Thyroid gland (tissue), 4 donors: ENCODE data around the gene ANGPTL4. TPM values are rescaled to one million over a fixed set of nuclear protein-coding genes. Genes with fewer than 3 reads are reported as not detected.
A peak's percentile ranks its signal among the peaks of the same experiment; 100 is the strongest.
"Not testable (repeated sequence)": the region's sequence is repeated elsewhere in the genome, so short reads cannot be mapped to it uniquely, and the experiment has no call there.

ENCODE experiments used
- DNase-seq, 2 donors: peaks; one replicate each; pipeline ENCODE4 v3.0.0-alpha.2; 2019
- H3K27ac ChIP-seq, 3 donors: fragments of 200-600 bp; sonication (generic); 1 replicate in 2 of 3; 2 replicates in 1 of 3; pipeline ENCODE4 v1.5.1; 2016 to 2019; ENCODE audit warnings: mild to moderate bottlenecking in 1 of 3, moderate library complexity in 1 of 3
- H3K27me3 ChIP-seq: fragments of 200-600 bp; sonication (generic); one replicate; pipeline ENCODE4 v1.5.1; 2019
- H3K36me3 ChIP-seq, 2 donors: fragments of 200-600 bp; sonication (generic); one replicate each; pipeline ENCODE4 v1.5.1; 2016 to 2019
- H3K4me1 ChIP-seq, 2 donors: fragments of 200-600 bp; sonication (generic); one replicate each; pipeline ENCODE4 v1.5.1; 2017 to 2019
- H3K4me3 ChIP-seq, 3 donors: fragments of 200-600 bp; sonication (generic); replicated peaks in 1 of 3; 1 replicate in 2 of 3; 2 replicates in 1 of 3; pipeline ENCODE4 v1.5.1; 2016; ENCODE audit warnings: mild to moderate bottlenecking in 1 of 3
- H3K9me3 ChIP-seq: fragments of 200-600 bp; sonication (generic); one replicate; pipeline ENCODE4 v1.5.1; 2017
- CTCF ChIP-seq, 6 experiments: fragments of 200-600 bp in 3 of 6; fragments of 450-650 bp in 3 of 6; sonication (generic) in 3 of 6; IDR thresholded peaks; one replicate each; pipeline ENCODE4 v1.5.1; 2016 to 2019; ENCODE audit warnings: antibody characterized with exemption in 6 of 6, mild to moderate bottlenecking in 2 of 6, inconsistent platforms in 1 of 6, moderate library complexity in 1 of 6
- POLR2A ChIP-seq, 2 donors: fragments of 450-650 bp; IDR thresholded peaks; one replicate each; pipeline ENCODE4 v1.6.1; 2017; ENCODE audit warnings: antibody characterized with exemption in 2 of 2, mild to moderate bottlenecking in 2 of 2, moderate library complexity in 1 of 2
- WGBS, 2 donors: methylation state at CpG; one replicate each; pipeline ENCODE4 v1.1.5; 2017; 5-methylcytosine and 5-hydroxymethylcytosine counted together
- intact Hi-C: fragments of 100-400 bp; cut with DNase I; formaldehyde crosslinking; loops from one replicate; pipeline ENCODE4 v1.15.1; 2023
- total RNA-seq, 4 donors: library from RNA; depleted of rRNA; stranded (reverse); fragments of >200 nt; gene quantifications; one replicate each; pipeline ENCODE4 v1.2.3, GENCODE V29; 2016

The ANGPTL4 gene
- total RNA-seq, 4 donors from 2014 or later: 19.9 to 99.8 (median 46.6) TPM

- H3K4me3 ChIP-seq: no peak overlapping the region
- peaks cover 0 to 20% of the 10 kb centered on the region in 2 donors for H3K4me1 ChIP-seq
- no peak for TF ChIP-seq POLR2A (IDR thresholded peaks at IDR 0.05)
- intact Hi-C loops: loop anchor here (10.0 kb wide), 1 partner anchor 249 kb away; no protein-coding TSS in a partner anchor
- no peak overlapping the region for H3K27ac ChIP-seq
- H3K27me3 ChIP-seq: no peaks in the 10 kb centered on the region
- no peaks in the 10 kb centered on the region for H3K36me3 ChIP-seq
- WGBS, 2 donors: 27 to 40% methylated on average over 26 to 27 of the region's 27 CpGs
- no peaks in the 10 kb centered on the region for H3K9me3 ChIP-seq
- DNase-seq: peak; percentile 28 to 33
Measured at GRCh38 chr19:8336072-8336569, 27.8 kb upstream of the ANGPTL4 start.

- no peak overlapping the region for H3K4me3 ChIP-seq
- TF ChIP-seq POLR2A (IDR thresholded peaks at IDR 0.05) (no peak), CTCF (IDR thresholded peaks at IDR 0.05) (no peak)
- no peaks in the 10 kb centered on the region for H3K9me3 ChIP-seq
- intact Hi-C loops: loop anchor here (10.0 kb wide), 1 partner anchor 248 kb away; no protein-coding TSS in a partner anchor
- WGBS, 2 donors: 64 to 67% methylated on average over 8 of the region's 8 CpGs
- no peaks in the 10 kb centered on the region for H3K27me3 ChIP-seq
- H3K27ac ChIP-seq: no peak overlapping the region
- no peak for DNase-seq
- peaks cover 0 to 20% of the 10 kb centered on the region in 2 donors for H3K4me1 ChIP-seq
- H3K36me3 ChIP-seq: no peaks in the 10 kb centered on the region
Measured at GRCh38 chr19:8336660-8337059, 27.3 kb upstream of the ANGPTL4 start.

- TF ChIP-seq CTCF (IDR thresholded peaks at IDR 0.05) (no peak), POLR2A (IDR thresholded peaks at IDR 0.05) (no peak)
- H3K4me1 ChIP-seq: peaks cover 2 to 24% of the 10 kb centered on the region in 2 donors
- H3K27ac ChIP-seq: no peak overlapping the region
- H3K36me3 ChIP-seq: no peaks in the 10 kb centered on the region
- DNase-seq: no peak
- no peaks in the 10 kb centered on the region for H3K9me3 ChIP-seq
- no peak overlapping the region for H3K4me3 ChIP-seq
- 72 to 78% methylated on average over 7 of the region's 7 CpGs for WGBS, 2 donors
- no peaks in the 10 kb centered on the region for H3K27me3 ChIP-seq
- intact Hi-C loops: loop anchor here (10.0 kb wide), 1 partner anchor 247 kb away; no protein-coding TSS in a partner anchor
Measured at GRCh38 chr19:8337728-8338127, 26.2 kb upstream of the ANGPTL4 start.

- H3K27me3 ChIP-seq: no peaks in the 10 kb centered on the region
Measured at GRCh38 chr19:8338835-8339234, 25.1 kb upstream of the ANGPTL4 start.

GRCh38 chr19:8340341-8341096 lies 23.4 kb upstream of the ANGPTL4 start:
- Histone ChIP-seq H3K27ac (peak overlapping the region in 1 of 3 donors; percentile 73), H3K4me3 (no peak overlapping the region), H3K36me3 (no peaks in the 10 kb centered on the region), H3K9me3 (no peaks in the 10 kb centered on the region), H3K27me3 (no peaks in the 10 kb centered on the region), H3K4me1 (peaks cover 6 to 8% of the 10 kb centered on the region in 2 donors)
- 46 to 56% methylated on average over 15 of the region's 15 CpGs for WGBS, 2 donors
- TF ChIP-seq POLR2A (IDR thresholded peaks at IDR 0.05): no peak
- peak in 1 of 6 experiments; percentile 11 for TF ChIP-seq CTCF (IDR thresholded peaks at IDR 0.05)
- peak; percentile 32 to 40 for DNase-seq
- intact Hi-C loops: loop anchor here (10.0 kb wide), 1 partner anchor 104 kb away; the partner anchor contains the start of gene HNRNPM

More at GRCh38 chr19:8338835-8339234, 25.1 kb upstream of the ANGPTL4 start:
- peaks cover 8 to 16% of the 10 kb centered on the region in 2 donors for H3K4me1 ChIP-seq
- H3K4me3 ChIP-seq: no peak overlapping the region
- DNase-seq: no peak
- TF ChIP-seq CTCF (IDR thresholded peaks at IDR 0.05): no peak
- TF ChIP-seq POLR2A (IDR thresholded peaks at IDR 0.05): no peak
- H3K36me3 ChIP-seq: no peaks in the 10 kb centered on the region
- no peak overlapping the region for H3K27ac ChIP-seq
- WGBS, 2 donors: 49 to 59% methylated on average over 6 of the region's 6 CpGs
- no peaks in the 10 kb centered on the region for H3K9me3 ChIP-seq
- intact Hi-C loops: loop anchor here (10.0 kb wide), 1 partner anchor 246 kb away; no protein-coding TSS in a partner anchor

GRCh38 chr19:8341504-8341903 lies 22.5 kb upstream of the ANGPTL4 start:
- WGBS, 2 donors: 88 to 96% methylated on average over 4 of the region's 4 CpGs
- not testable (repeated sequence) for DNase-seq, H3K27me3 ChIP-seq, H3K4me3 ChIP-seq, H3K9me3 ChIP-seq, H3K4me1 ChIP-seq, H3K36me3 ChIP-seq
- intact Hi-C loops: loop anchor here (10.0 kb wide), 1 partner anchor 103 kb away; the partner anchor contains the start of gene HNRNPM
- peak overlapping the region in 1 of 3 donors; percentile 73 for H3K27ac ChIP-seq
